ENCODE data around the gene CLDN16.

CLDN16 gene

DNA sequence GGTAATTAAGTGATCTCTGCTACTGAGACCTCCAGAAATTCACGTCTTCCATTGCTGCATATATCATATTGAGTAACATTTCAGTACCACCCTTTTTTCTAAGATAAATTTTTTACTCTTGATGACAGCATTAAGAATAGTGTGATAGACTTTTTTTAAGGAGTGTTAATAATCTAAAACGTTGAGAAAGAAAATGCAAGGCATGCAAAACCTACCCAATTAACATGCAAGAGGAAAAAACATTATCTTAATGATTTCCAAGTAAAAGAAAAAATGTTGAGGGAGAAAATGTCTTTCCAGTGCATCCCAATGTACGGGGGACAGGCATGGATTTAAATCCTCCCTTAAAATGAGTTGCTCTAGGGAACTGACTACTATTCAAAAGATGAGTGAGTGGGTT is 740 bp downstream of the CLDN16 start:
- TF ChIP-seq EGR1 (IDR thresholded peaks at IDR 0.05) (no peak), TAF1 (IDR thresholded peaks at IDR 0.05; ENCODE audit: low read depth) (no peak), YY1 (IDR thresholded peaks at IDR 0.05; ENCODE audit: low read depth) (no peak), ZBTB7A (IDR thresholded peaks at IDR 0.05; ENCODE audit: low read depth) (no peak), RAD21 (IDR thresholded peaks at IDR 0.05; ENCODE audit: low read depth) (no peak), FOXM1 (IDR thresholded peaks at IDR 0.05; ENCODE audit: borderline replicate concordance, low read depth) (no peak), CEBPB (IDR thresholded peaks at IDR 0.05) (no peak), EP300 (IDR thresholded peaks at IDR 0.05; ENCODE audit: borderline replicate concordance) (no peak), NFIC (IDR thresholded peaks at IDR 0.05) (no peak), TCF12 (IDR thresholded peaks at IDR 0.05; ENCODE audit: low read depth) (no peak)
- TF ChIP-seq, protein P1, sequence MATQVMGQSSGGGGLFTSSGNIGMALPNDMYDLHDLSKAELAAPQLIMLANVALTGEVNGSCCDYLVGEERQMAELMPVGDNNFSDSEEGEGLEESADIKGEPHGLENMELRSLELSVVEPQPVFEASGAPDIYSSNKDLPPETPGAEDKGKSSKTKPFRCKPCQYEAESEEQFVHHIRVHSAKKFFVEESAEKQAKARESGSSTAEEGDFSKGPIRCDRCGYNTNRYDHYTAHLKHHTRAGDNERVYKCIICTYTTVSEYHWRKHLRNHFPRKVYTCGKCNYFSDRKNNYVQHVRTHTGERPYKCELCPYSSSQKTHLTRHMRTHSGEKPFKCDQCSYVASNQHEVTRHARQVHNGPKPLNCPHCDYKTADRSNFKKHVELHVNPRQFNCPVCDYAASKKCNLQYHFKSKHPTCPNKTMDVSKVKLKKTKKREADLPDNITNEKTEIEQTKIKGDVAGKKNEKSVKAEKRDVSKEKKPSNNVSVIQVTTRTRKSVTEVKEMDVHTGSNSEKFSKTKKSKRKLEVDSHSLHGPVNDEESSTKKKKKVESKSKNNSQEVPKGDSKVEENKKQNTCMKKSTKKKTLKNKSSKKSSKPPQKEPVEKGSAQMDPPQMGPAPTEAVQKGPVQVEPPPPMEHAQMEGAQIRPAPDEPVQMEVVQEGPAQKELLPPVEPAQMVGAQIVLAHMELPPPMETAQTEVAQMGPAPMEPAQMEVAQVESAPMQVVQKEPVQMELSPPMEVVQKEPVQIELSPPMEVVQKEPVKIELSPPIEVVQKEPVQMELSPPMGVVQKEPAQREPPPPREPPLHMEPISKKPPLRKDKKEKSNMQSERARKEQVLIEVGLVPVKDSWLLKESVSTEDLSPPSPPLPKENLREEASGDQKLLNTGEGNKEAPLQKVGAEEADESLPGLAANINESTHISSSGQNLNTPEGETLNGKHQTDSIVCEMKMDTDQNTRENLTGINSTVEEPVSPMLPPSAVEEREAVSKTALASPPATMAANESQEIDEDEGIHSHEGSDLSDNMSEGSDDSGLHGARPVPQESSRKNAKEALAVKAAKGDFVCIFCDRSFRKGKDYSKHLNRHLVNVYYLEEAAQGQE (IDR thresholded peaks at IDR 0.05; ENCODE audit: low read depth) = no peak
- TF ChIP-seq, protein P2, sequence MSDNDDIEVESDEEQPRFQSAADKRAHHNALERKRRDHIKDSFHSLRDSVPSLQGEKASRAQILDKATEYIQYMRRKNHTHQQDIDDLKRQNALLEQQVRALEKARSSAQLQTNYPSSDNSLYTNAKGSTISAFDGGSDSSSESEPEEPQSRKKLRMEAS (IDR thresholded peaks at IDR 0.05) = no peak

DNA sequence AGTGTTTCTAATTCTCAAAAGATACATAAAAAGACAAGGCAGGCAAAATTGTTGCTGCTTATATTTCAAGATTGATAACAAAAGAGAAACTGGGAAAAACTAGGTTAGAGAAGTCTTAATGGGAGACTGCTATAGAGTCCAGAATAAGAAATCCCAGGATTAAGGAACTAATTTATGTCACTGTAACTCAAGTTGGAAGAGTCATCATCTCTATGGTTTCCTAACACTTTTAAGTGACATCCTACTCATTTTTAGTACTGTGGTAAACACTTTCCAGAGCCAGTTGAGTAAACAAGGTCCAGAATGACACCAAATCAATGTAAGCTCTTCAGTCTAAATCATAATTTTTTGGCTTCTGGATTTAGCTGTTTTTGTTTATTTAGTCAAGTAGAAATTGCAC is 8.0 kb downstream of the CLDN16 start:
- TF ChIP-seq, protein P1 (IDR thresholded peaks at IDR 0.05; ENCODE audit: low read depth) = no peak
- TF ChIP-seq, protein P2 (IDR thresholded peaks at IDR 0.05) = no peak
- no peak for TF ChIP-seq YY1 (IDR thresholded peaks at IDR 0.05; ENCODE audit: low read depth)
- no peak for TF ChIP-seq CEBPB (IDR thresholded peaks at IDR 0.05)

DNA sequence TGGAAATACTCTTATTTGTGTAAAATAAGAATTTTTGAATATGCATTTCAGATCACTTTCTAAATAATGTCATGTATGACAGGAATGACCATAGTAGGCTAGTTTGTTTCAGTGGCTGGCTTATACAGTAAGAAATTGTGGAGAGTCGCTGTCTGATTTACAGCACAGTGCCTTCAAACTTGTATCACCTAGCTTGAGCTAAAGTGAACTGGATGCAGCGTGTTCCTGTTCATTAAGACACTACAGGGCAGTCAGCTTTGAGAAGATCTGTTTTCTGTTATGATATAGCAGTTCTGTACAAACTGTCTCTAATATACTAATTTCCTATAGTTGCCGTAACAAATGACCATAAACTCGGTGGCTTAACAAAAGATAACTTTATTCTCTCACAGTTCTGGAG is 9.9 kb downstream of the CLDN16 start:
- no peak for TF ChIP-seq CEBPB (IDR thresholded peaks at IDR 0.05)
- TF ChIP-seq ZBTB7A (IDR thresholded peaks at IDR 0.05; ENCODE audit: low read depth) = no peak
- no peak for TF ChIP-seq EGR1 (IDR thresholded peaks at IDR 0.05)
- TF ChIP-seq TEAD4 (IDR thresholded peaks at IDR 0.05) = no peak
- no peak for TF ChIP-seq TAF1 (IDR thresholded peaks at IDR 0.05; ENCODE audit: low read depth)
- no peak for TF ChIP-seq NFIC (IDR thresholded peaks at IDR 0.05)
- TF ChIP-seq CREB1 (IDR thresholded peaks at IDR 0.05; ENCODE audit: low read depth) = no peak

- TF ChIP-seq TCF12 (IDR thresholded peaks at IDR 0.05; ENCODE audit: low read depth) (no peak), TAF1 (IDR thresholded peaks at IDR 0.05; ENCODE audit: low read depth) (no peak), FOXM1 (IDR thresholded peaks at IDR 0.05; ENCODE audit: borderline replicate concordance, low read depth) (no peak), RAD21 (IDR thresholded peaks at IDR 0.05; ENCODE audit: low read depth) (no peak), EGR1 (IDR thresholded peaks at IDR 0.05) (no peak), CREB1 (IDR thresholded peaks at IDR 0.05; ENCODE audit: low read depth) (no peak), NFIC (IDR thresholded peaks at IDR 0.05) (no peak), CEBPB (IDR thresholded peaks at IDR 0.05) (no peak), YY1 (IDR thresholded peaks at IDR 0.05; ENCODE audit: low read depth) (no peak), EP300 (IDR thresholded peaks at IDR 0.05; ENCODE audit: borderline replicate concordance) (no peak), TEAD4 (IDR thresholded peaks at IDR 0.05) (no peak), ZBTB7A (IDR thresholded peaks at IDR 0.05; ENCODE audit: low read depth) (no peak)
- TF ChIP-seq, protein P2 (IDR thresholded peaks at IDR 0.05) = no peak
- TF ChIP-seq, protein P1 (IDR thresholded peaks at IDR 0.05; ENCODE audit: low read depth) = no peak
- TF ChIP-seq, protein P3, sequence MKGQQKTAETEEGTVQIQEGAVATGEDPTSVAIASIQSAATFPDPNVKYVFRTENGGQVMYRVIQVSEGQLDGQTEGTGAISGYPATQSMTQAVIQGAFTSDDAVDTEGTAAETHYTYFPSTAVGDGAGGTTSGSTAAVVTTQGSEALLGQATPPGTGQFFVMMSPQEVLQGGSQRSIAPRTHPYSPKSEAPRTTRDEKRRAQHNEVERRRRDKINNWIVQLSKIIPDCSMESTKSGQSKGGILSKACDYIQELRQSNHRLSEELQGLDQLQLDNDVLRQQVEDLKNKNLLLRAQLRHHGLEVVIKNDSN (IDR thresholded peaks at IDR 0.05) = no peak
These were observed 11.7 kb downstream of the CLDN16 start for GRCh38 chr3:190399677-190400076.

DNA sequence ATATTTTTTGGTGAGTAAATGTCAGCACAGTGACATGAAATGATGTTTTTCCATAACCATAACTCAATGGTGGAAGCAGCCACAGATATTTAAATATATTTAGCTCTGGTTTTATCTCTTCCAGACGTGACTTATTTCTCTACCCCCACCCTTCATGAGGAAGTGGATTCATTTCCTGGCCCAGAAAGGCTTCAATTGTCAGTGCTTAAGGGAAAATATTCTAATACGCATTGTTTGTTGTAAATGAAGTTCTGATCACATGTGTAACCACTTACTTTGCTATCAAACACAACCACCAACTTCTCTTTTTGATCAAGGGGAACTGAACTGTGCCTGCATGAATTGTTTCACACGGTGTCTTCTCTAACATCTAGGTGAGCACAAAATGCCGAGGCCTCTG is 14.0 kb downstream of the CLDN16 start:
- TF ChIP-seq TEAD4 (IDR thresholded peaks at IDR 0.05) = no peak
- TF ChIP-seq FOXM1 (IDR thresholded peaks at IDR 0.05; ENCODE audit: borderline replicate concordance, low read depth) = no peak
- TF ChIP-seq TCF12 (IDR thresholded peaks at IDR 0.05; ENCODE audit: low read depth) = no peak
- TF ChIP-seq TAF1 (IDR thresholded peaks at IDR 0.05; ENCODE audit: low read depth) = no peak
- no peak for TF ChIP-seq EGR1 (IDR thresholded peaks at IDR 0.05)
- TF ChIP-seq ZBTB7A (IDR thresholded peaks at IDR 0.05; ENCODE audit: low read depth) = no peak
- no peak for TF ChIP-seq YY1 (IDR thresholded peaks at IDR 0.05; ENCODE audit: low read depth)
- TF ChIP-seq, protein P1 (IDR thresholded peaks at IDR 0.05; ENCODE audit: low read depth) = no peak
- no peak for TF ChIP-seq CEBPB (IDR thresholded peaks at IDR 0.05)
- no peak for TF ChIP-seq CREB1 (IDR thresholded peaks at IDR 0.05; ENCODE audit: low read depth)
- no peak for TF ChIP-seq EP300 (IDR thresholded peaks at IDR 0.05; ENCODE audit: borderline replicate concordance)
- no peak for TF ChIP-seq NFIC (IDR thresholded peaks at IDR 0.05)
- TF ChIP-seq, protein P2 (IDR thresholded peaks at IDR 0.05) = no peak
- TF ChIP-seq, protein P3 (IDR thresholded peaks at IDR 0.05) = no peak
- TF ChIP-seq RAD21 (IDR thresholded peaks at IDR 0.05; ENCODE audit: low read depth) = no peak

Measured in Ishikawa (cell line).